Stimulated activated CD4-positive, alpha-beta T cell treated with anti-CD3 and anti-CD28 coated beads, Interleukin-4, amount 100 ng/mL, for 24 hours (primary cell): ENCODE results near the gene NHLRC3.
"Not testable (repeated sequence)": the region's sequence is repeated elsewhere in the genome, so short reads cannot be mapped to it uniquely, and the experiment has no call there.

ENCODE experiments used
- DNase-seq: peaks from one replicate; pipeline ENCODE4 v3.0.0-alpha.2; 2020

The NHLRC3 gene, protein sequence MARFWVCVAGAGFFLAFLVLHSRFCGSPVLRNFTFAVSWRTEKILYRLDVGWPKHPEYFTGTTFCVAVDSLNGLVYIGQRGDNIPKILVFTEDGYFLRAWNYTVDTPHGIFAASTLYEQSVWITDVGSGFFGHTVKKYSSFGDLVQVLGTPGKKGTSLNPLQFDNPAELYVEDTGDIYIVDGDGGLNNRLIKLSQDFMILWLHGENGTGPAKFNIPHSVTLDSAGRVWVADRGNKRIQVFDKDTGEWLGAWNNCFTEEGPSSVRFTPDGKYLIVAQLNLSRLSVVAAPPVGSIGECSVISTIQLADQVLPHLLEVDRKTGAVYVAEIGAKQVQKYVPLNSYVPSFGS

DNA sequence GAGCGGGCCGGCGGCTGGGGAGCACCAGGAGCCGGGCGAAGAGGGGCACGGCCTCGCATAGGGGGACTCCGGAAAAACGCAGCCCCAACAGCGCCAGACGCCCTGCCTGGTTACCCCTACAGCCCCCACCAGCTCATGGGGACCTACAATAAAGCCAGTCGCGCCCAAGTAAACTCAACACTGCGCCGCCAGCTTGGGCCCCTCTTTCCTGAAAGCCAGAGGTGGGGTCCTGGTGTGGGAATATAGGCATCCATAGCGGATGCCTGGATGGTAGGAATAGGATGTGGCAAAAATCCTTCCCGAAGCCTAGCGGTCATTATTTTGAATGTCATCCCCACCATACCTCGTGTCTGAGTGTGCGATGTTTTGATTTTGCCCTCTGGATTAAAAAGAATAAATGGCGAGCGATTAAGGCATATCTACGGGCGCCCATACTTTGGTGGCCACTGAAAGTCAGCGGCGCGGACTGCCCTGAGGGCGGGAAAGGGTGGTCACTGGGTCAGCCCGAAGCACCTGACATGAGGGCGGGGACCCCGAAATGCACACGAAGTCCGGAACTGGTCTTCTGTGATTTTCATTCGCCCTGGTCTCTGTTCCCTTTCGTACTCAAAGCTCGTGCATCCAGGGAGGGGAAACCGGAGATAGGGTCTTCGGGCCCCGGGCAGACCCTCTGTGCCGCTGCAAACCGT is at the start of gene NHLRC3, which contains the start of gene PROSER1:
NHLRC3 (plus strand) TSS at position 577 of the 689 bp plus-strand sequence. CDS start 184 bp downstream, outside the sequence.
PROSER1 (minus strand) TSS at position 210 of the 689 bp plus-strand sequence. CDS start 847 bp downstream, outside the sequence.
- peak; percentile 81 for DNase-seq

DNA sequence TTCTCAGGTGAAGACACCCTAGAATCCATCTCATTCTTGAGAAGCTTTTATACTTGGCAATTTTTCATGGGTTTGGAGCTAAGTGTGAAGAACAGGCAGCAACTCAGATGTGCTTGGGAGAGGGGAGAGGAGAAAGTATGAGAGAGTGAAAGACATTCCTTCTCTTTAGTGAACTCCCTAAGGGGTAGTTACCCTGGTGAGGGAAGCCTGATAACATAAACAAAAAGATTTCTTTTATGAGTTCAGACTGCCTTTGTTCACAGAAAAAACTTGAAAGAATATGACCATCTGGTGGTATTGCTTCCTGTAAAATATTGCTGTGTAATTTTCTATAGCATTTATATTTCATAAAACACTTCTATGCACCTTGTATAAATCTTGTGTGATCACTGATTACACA is 47.6 kb upstream of the NHLRC3 start, which contains the start of gene STOML3:
STOML3 (minus strand) TSS at position 139 of the 400 bp plus-strand sequence; CDS start at position 29, 110 bp downstream.
- no peak for DNase-seq

- no peak for DNase-seq
These were observed 44.9 kb upstream of the NHLRC3 start for GRCh38 chr13:38993381-38993780.

DNA sequence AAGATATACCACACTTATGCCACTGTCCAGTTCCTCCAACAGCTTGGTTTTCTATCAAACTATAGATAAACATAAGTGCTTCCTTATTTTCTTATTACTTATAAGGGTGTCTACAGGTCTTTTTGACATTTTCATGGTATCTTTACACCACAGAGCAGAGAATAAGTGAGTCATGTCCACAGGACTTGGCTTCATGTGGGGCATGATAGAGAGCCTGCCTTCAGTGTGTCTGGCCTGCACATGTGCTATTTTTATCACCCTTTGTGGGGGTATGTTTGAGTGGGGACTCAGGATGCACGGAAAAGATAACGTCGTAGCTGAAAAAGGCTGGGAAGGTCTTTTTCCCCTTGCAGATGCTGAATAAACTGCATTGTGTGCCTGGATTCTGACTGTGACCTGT is 39.5 kb upstream of the NHLRC3 start:
- DNase-seq, result no peak

DNA sequence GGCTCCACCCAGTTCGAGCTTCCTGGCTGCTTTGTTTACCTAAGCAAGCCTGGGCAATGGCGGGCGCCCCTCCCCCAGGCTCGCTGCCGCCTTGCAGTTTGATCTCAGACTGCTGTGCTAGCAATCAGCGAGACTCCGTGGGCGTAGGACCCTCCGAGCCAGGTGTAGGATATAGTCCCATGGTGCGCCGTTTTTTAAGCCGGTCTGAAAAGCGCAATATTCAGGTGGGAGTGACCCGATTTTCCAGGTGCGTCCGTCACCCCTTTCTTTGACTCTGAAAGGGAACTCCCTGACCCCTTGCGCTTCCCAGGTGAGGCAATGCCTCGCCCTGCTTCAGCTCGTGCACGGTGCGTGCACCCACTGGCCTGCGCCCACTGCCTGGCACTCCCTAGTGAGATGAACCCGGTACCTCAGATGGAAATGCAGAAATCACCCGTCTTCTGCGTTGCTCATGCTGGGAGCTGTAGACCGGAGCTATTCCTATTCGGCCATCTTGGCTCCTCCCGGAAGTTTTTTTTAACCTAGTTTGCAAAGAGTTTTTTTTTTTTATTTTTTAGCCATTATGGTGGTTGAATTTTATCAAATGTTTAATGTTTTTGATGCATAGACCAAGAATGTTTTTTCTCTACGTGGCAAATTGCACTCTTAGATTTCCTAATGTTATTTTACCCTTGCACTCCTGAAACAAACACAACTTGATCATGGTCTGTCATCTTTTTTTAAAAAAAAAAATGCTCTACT is 31.7 kb upstream of the NHLRC3 start:
- DNase-seq, result not testable (repeated sequence)

DNA sequence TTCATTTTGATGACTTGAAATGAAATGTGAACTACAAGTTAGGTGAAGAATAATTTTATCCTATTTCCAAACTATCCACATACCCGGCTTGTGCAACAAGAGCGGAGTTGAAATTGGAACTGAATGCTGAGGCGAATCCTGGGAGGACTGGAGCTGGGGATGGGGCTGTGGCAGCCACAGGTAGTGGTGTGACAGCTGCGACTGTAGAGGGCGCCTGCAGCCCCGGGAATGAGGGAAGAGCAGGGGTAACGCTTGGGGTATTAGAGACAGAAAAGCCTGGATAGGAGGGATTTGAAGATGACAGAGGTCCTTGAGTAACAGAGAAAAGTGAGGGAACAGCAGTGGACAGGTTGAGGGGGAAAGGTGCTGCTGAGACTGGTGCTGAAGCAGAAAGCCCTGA is 25.6 kb upstream of the NHLRC3 start:
- no peak for DNase-seq

DNA sequence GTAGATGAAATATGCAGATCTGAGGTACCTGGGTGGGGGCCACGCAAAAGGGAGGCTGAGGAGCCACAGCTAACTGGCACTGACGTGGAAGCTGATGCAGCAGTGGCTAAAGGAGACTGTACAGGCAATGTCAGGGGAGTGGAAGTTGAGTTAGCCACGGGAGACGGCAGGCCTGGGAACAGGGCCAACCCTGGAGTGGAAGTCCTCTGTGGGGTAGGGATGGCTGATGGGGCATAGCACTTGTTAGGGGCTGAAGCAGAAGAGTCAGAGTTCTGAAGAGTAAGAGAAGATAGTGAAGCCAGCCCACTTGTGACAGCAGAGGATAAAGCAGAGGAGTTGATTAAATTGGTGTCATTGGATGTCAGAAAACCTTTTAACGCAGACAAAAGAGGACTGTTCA is 24.8 kb upstream of the NHLRC3 start:
- DNase-seq, result no peak

DNA sequence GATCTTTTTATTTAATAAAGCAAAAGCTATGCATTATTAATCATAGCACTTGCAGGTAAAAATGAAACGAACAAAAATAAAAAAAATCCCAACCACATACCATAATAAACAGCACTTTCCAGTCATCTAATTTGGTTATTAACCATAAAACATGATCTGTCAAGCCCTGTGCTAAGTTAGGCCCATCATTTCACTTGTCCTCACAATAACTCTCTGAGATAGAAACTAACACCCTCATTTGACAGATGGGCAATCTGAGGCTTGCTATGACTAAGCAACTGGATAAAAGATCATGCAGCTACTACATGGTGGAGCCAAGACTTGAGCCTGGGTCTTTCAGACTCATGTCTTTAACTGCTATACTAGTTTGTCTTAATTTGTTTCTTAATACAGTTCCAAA is 22.2 kb upstream of the NHLRC3 start:
- no peak for DNase-seq

DNA sequence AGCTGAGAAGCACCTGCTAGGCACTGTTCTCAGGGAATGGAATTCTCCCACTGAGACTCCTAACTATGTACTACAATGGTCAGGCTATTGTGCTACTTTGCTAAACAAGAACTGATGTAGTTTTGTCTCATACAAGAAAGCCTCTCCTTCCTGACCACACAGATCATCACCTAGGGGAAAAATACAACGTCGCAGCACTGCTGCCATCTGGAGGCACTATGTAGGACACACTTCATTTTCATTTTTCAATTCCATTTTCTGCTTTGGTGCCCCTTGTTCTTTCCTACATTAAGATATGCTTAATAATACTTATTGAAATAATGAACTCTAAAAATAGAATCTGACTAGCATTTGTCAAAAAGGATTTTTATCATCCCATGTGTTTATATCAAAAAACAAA is 21.5 kb upstream of the NHLRC3 start:
- DNase-seq, result no peak

DNA sequence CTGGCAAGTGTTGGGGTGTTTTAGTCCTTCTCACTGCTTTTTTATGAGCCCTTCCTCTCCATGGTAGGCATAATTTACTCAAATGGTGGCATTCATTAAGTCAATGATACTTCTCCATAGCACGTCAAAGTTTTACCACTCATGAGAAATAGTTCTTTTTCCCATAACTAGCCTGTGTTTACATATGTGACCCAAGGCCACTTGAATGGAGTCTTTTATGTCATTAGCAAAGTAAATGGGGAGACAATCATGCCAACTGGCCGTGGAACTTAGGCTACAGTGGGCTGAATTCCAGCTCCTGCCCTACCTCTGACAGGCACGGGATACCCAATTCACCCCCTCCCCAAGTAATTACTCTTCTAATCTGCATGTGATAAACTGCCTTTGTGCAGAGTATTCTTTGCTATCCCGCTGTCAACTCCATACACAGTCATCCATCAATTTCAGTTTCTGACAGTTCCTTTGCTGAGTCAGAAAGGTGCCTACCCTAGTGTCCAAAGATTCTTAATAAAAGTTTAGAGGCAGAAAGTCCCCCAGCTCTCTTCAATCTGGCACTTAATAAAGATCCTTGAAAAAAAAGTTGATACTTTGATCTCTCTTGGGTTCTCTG is 17.3 kb upstream of the NHLRC3 start:
- no peak for DNase-seq

- no peak for DNase-seq
These were observed 14.9 kb upstream of the NHLRC3 start for GRCh38 chr13:39023316-39023715.

DNA sequence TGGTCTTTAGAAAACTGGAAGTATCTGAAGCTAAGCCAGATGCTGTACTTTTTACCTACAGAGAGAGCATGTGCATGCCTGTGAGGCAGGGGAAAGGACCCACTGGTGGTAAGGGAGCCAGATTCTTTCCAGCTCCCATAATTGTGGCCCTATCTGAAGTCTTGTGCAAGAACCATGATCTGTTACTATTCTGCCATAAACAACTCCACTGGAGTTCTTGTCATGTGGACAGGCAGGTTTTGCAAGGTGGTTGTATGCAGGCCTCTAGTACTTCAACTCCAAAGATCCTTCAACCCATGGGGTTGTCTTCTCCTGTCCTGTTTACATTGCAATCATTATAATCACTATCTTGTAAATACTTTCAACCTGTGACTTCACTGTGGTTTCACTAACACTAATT is 14.5 kb upstream of the NHLRC3 start:
- no peak for DNase-seq

- no peak for DNase-seq
These were observed 12.8 kb upstream of the NHLRC3 start for GRCh38 chr13:39025433-39025839.

DNA sequence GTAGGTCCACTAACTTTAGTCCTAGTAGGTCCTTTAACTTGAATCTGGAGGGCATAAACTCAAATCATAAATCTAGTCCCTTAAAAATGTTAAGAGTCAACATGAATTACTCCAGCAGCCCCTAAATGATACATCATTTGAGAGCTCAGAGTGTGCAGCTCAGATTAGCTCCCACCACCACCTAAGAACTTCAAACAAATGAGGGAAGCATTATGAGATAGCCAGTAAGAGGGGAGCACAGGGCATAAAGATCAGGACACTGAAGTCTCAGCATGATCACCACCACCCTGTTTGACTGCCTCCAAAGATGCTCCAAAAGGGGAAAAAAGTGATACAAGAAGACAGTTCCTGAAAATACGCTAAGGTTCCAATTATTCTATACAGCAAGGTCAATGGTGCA is 6.1 kb upstream of the NHLRC3 start:
- no peak for DNase-seq

- DNase-seq, result no peak
These were observed 4.2 kb upstream of the NHLRC3 start for GRCh38 chr13:39034085-39034484.

GRCh38 chr13:39035204-39035603 is 3.1 kb upstream of the NHLRC3 start:
- DNase-seq, result no peak

DNA sequence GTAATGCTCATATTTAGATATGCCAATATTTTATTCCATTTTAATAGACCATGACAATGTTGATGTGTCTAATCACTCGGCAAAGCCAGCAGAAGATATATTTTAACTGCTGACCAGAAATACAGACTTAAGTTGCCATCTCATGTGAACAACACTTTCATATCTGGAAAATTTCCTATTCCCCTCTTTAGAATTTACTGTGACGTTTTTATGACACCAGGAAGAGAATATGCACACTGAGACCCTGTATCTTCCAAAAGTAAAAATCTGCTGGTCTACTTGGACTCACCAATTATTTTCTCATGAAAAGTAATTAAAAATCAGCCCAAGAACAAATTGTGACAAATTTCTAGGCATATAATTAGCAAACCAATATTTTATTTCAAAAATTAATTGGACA is 2.5 kb upstream of the NHLRC3 start:
- DNase-seq, result no peak

DNA sequence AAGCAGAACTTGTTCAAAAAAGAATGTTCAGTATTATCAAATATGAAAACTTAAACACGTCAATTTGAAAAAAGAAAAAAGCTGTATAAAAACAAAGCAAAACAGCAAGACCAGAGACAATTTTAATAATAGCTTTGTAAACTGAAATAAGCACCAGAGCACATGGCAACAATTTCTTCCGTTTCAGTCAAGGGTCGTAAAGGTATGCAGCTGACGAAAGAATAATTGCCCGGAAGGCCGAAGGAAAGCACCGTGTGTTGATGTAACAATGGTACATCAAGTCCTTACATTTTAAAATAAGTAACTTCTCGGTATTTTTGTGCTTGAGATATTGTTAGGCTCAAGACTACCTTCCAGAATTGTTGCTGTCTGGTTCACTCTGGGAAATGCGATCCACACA is 2.0 kb upstream of the NHLRC3 start:
- peak; percentile 18 for DNase-seq

GRCh38 chr13:39037410-39037879 is 811 bp upstream of the NHLRC3 start:
- no peak for DNase-seq

DNA sequence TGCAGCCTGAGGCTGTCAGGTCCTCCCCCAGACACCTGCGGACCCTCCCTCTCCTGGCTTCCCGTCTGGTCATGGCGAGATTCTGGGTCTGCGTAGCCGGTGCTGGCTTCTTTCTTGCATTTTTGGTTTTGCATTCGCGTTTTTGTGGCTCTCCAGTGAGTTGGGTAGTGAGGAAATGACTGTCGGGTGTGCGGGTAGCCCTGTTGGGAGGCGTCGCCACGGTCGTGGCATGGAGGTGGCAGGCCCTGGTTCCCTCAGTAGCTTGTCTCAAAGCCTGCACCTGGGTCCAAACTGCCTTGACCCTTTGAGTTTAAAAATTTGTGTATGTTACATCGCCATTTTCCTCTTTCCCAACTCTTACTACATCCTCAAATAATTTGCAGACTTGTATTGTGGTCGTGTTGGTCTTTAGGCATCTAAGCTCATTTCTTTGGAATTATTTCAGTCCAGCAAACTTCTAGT is 344 bp downstream of the NHLRC3 start:
- DNase-seq, result peak; percentile 65

DNA sequence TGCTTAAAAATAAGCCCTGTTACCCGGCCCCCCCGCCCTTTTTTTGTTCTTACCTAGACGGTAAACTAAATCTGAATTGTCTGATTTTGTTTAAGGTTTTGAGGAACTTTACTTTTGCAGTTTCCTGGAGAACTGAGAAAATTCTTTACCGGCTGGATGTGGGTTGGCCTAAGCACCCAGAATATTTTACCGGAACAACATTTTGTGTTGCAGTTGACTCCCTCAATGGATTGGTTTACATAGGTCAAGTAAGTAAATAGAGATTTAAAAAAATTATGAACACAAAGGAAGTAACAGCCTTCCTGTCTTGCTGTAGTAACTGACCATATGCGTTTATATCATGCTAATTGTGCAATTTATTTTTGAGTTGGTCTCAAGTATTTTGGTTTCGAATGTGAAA is 785 bp downstream of the NHLRC3 start:
- no peak for DNase-seq

DNA sequence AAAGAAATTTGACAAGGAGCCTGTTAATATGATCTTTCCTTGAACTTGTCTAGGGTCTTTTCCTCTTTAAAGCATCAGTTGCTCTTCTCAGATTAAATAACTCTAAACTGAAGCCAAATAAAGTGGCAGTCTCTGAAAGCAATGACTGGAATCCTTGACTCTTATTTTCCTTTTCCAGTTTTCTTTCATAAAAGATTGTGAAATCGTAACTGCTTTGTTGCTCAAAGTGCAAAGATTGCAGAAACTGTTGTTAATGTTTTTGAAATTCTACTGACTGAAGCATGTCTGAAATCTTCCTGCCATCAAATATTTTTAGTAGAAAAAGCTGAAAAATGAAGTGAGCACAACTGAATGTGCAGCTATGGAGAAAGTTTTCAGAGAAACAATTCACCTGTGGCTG is 1.9 kb downstream of the NHLRC3 start:
- DNase-seq, result no peak

- no peak for DNase-seq
These were observed 6.3 kb downstream of the NHLRC3 start for GRCh38 chr13:39044536-39044935.
